GM21619 (cell line): ENCODE measurements around the gene MYL5.
"Not testable (repeated sequence)": the region's sequence is repeated elsewhere in the genome, so short reads cannot be mapped to it uniquely, and the experiment has no call there.

Experiments used
- ATAC-seq: cut with Tn5 transposase; IDR thresholded peaks from one replicate; pipeline ENCODE4 v1.9.1; 2021; ENCODE audit not compliant: unreplicated experiment

Gene MYL5, protein sequence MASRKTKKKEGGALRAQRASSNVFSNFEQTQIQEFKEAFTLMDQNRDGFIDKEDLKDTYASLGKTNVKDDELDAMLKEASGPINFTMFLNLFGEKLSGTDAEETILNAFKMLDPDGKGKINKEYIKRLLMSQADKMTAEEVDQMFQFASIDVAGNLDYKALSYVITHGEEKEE

DNA sequence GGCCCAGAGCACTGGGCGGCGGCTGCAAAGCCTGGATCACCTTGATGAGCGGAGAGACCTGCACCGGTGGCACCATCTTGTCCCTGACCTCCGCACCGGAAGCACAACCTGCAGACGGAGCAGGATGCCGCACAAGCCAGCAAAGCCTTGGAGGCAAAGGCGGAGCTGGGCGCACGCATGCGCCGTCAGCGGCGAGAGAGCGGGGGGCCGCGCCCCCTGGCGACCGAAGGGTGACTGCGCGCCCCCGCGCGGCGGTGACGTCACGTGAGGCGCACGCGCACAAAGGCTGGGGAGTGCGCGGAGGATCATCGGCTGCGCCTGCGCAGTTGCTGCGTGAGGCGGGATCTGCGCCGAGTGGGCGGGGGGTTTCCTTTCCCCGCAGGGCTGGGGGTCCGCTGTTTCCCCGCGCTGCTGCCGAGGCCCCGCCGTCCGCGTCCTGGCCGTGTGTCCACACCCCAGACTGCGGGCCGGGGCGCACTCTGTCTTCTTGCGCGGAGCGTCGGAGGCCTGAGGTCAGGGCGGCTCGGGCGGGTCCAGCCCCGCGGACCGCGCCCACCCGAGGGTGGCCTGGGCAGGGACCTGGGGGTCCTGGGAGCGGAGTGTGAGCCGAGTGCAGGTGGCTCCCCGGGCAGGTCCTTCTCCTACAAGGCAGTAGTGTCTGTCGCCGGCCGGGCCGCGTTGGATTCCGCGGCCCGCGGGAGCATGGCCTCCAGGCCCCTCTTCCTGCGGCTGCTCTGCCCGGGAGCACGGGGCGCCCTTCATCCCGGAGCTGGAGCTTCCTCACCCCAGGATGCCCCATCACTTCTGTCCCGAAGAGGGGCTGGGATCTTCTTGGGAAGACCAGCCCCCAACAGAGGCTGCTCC is at the start of gene MYL5, which contains the start of gene ATP5ME:
TSS of gene MYL5 (plus strand) at position 371 of the 864 bp plus-strand sequence. CDS start 3,485 bp downstream, outside the sequence.
TSS of gene ATP5ME (minus strand) at position 105 of the 864 bp plus-strand sequence. CDS start at position 76, 29 bp downstream.
- peak; percentile 74 for ATAC-seq

DNA sequence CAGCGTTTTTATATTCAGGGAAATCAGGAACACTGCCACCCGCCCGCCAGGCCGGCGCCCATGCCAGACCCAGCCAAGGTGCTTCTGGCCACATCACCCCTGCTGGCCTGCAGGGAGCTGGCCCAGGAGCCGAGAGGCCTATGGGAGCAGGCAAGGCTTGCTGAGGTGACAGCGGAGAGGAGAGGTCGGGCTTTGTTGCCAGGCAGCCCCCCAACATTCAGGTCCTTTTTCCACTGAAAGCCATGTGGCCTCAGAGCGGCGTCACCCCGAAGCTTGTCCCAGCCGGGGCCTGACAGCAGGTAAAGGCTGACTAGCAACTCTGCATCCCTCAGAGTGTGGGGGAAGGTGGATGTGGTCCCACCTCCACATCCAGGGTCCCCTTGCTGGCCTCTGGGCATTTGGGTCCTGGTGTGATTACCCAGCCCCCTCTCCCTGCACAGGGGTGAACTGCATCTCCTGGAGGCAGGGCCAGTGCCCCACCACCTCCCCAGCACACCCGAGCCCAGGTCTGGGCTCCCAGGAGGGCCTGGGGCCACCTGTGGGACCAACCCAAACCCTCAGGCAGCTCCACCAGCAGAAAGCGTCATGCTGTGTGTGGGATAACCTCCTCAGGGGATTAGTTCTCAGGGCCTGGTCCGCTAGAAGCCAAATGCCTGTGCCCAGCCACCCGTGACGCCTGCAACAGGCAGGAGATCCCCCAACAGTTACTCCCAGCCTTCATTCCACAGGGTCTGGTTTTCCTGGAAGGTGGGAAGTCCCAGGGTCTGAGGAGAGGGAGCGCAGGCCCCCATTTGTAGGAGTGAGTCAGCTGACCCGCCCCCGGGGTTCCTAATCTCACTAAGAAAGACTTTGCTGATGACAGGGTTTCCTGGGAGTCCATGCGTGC is 49.4 kb upstream of the MYL5 start, which contains the start of gene PDE6B:
TSS of gene PDE6B (plus strand) at position 869 of the 886 bp plus-strand sequence. CDS start 54 bp downstream, outside the sequence.
- ATAC-seq, result no peak

DNA sequence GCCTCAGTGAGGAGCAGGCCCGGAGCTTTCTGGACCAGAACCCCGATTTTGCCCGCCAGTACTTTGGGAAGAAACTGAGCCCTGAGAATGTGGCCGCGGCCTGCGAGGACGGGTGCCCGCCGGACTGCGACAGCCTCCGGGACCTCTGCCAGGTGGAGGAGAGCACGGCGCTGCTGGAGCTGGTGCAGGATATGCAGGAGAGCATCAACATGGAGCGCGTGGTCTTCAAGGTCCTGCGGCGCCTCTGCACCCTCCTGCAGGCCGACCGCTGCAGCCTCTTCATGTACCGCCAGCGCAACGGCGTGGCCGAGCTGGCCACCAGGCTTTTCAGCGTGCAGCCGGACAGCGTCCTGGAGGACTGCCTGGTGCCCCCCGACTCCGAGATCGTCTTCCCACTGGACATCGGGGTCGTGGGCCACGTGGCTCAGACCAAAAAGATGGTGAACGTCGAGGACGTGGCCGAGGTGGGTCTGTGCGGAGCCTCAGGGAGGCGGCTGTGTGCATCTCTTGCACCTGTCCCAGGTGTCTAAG is 48.6 kb upstream of the MYL5 start:
- ATAC-seq, result no peak

- no peak for ATAC-seq
These were observed 47.9 kb upstream of the MYL5 start for GRCh38 chr4:626201-627091.

DNA sequence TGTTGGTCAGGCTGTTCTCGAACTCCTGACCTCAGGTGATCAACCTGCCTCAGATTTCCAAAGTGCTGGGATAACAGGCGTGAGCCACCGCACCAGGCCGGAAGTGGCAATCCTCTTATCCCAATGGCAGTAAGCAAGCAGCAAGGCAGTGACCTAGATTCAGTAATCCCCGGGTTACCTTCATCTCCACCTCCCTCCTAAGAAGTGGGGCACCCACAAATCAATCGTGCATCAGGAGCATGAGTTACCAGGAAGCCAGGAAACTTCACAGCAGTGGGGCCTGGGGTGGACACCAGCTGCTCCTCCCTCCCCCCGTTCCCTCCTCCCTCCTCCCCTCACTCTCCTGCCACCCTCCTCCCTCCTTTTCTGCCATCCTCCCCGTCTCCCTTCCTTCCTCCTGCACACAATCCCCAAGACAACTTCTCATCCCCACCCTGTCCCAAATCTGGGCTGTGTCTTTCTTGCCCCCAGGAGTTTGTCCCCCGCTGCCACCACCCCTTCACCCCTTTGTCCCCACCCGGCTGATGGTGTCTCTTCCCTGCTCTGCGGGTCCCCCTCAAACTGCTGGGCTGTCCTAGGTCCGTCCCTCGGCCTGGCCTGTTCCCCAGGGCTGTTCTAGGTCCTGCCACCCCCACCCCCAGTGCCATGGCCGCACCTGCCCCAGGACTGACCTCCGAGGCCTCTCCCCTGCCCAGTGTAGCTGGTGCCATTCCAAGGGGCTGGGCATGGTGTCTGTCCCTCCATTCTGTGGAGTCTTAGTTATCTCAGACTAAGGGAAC is 46.8 kb upstream of the MYL5 start:
- no peak for ATAC-seq

GRCh38 chr4:628311-628741 is 46.0 kb upstream of the MYL5 start:
- ATAC-seq, result no peak

DNA sequence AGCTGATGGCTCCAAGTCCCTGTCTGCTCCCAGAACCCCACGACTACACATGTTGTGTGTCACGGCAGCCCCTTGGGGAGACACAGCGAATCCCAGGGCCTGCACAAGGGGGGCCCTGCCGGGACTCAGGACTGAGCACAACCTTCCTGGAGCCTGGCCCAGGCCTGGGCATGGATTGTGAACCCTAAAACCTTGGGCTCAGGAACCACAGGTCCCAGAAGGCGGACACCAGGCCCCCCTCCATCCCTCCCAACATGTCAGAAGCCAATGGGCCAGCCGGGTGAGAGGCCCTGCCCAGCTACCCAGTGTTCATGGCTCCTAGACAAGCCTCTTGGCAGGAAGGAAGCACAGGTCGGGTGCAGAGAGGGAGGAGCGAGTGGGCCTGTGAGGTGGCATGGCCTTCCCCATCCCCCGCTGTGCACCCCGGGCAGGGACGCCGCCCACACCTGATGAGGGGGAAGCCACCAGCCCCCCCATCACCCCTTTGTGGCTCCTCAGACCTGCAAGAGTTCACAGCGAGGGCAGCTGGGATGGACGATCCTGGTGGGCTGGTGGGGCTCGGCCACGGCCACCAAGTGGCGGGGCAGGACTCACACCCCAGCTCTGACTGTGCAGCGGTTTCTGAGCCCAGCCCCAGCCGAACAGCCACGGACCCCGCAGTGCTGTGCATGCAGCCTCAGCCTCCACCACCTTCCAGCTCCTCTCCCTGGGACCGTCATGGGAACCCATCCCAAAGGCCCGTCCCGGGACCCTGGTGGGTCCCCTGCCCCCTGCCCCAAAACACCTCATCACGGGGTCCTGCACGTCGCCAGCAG is 45.3 kb upstream of the MYL5 start:
- ATAC-seq, result no peak

DNA sequence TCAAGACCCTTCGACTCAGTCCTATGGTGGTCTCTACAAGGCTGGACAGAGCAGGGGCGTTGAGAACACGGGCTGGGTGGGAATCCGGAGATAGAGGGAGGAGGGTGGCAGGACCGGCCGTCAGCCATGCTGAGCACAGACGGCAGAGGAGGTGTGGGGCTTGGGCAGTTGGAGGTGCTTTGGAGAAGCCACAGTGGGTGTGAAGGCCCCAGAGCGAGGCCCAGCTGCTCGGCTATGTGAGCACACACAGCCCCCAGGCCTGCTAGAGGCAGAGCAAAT is 44.8 kb upstream of the MYL5 start:
- no peak for ATAC-seq

DNA sequence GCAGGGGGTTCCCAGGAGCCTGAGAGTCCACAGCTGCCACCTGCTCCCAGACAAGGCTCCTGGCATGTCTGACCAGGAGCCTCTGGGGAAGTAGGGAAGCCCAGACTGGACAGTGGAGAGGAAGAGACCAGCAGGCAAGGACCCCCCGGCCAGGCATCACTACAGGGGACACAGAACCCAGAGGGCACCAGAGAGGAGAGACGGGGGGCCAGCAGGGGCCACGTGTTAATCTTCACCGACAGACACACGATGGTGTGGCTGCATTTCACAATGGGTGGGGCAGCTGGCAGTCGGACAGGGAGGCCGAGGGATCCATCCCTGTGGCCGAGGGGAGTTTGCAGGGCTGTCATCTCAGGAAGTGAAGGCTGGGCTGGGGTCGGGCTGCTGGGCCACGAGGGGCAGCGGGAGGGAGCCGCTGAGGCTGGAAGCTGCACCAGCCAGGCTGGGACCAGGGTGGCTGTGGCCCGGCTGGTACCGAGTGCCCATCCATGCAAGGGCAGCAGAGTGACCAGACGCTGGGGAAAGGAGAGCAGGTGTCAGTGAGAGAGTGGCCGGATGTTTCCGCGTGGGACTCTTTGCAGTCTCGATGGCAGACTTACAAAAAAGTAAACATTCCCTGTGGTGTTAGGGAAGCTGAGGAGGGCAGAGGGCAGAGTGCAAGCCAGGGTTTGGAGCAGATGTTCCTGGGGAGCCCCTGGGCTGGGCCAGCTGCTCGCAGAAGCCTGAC is 44.3 kb upstream of the MYL5 start:
- no peak for ATAC-seq

DNA sequence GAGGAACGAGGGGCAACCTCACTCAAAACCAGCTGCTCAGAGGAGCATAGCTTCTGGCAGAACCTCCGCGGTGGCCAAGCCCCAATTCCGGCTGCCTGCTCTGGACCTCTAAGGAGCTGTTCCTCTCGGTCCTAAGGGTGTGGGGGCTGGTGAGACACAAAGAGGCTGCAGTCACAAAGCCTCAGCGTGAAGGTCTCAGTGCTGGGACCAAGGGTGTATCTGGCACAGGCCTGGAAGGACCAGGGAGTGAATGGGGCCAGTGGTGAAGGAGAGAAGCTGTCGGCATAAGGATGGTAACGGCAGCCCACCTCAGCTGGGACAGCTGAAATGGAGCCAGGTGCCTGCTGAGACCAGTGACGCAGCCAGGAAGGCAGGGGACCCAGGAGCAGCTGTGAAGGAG is 43.7 kb upstream of the MYL5 start:
- no peak for ATAC-seq

GRCh38 chr4:632196-632790 is 42.0 kb upstream of the MYL5 start:
- ATAC-seq, result no peak

GRCh38 chr4:632926-633325 is 41.4 kb upstream of the MYL5 start:
- ATAC-seq, result no peak

DNA sequence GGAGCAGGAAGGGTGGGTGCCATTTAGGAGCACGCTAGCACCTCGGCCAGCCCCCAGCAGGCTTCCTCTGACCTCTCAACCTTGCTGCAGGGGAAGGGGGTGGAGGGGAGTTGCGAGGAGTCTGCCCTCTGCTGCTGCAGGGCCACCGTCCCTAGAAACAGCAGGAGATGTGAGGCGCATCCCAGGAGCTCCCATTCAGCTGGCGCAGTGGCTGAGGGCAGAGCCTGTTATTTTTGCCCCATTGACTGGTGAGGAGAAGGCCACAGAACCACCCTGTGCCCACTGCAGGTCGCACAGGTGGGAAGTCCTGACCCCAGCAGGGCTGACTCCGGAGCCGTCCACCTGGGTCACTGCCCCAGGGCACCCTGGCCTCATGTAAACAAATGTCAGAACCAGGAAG is 40.9 kb upstream of the MYL5 start:
- ATAC-seq, result no peak

DNA sequence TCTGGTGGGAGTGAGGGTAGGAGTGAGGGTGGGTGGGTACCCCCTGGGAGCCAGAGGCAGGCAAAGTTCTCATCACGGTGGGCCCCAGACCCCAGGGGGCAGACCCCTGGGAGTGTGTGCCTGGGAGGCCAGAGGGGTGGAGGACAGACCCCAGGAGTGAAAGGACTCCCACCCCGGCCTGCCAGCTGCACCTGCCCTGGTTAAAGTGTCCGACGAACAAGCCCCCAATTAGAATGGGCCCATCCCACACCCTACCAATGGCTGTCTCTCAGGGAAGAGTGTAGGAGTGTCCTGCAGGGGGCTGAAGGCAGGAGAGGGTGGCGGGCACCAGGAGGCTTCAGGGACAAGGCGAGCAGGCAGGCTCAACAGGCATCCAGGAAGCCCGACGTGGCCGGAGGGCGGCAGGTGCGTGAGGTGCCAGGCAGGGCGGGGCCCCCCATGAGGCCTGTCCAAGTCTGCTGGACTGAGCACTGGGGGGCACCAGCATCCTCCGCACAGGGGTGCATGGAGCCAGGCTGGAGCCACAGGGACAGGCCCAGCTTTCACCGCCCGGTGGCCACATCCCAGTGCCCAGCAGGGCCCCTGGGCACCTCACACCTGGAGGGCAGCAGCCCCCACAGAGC is 40.3 kb upstream of the MYL5 start:
- ATAC-seq, result no peak

- ATAC-seq, result no peak
These were observed 39.8 kb upstream of the MYL5 start for GRCh38 chr4:634599-634985.

- not testable (repeated sequence) for ATAC-seq
These were observed 39.1 kb upstream of the MYL5 start for GRCh38 chr4:635066-635835.
